Activated T-helper 17 cell treated with anti-CD3 and anti-CD28 coated beads, Interleukin-2, amount 50 U/mL, for 72 hours (primary cell): ENCODE measurements around the gene PTPRZ1. TPM values are rescaled to one million over a fixed set of nuclear protein-coding genes. Genes with fewer than 3 reads are reported as not detected.

Experiments used
- ATAC-seq: fragments of 150-1000 bp; cut with Tn5 transposase; replicated peaks from 2 replicates; pipeline ENCODE4 v1.10.0; 2021; ENCODE audit warnings: mild to moderate bottlenecking, moderate library complexity
- H3K27ac Mint-ChIP-seq: one replicate; pipeline ENCODE4 v1.8.0; 2022; ENCODE audit warnings: mixed read lengths
- H3K27me3 Mint-ChIP-seq: one replicate; pipeline ENCODE4 v1.8.0; 2022; ENCODE audit warnings: mixed read lengths
- H3K36me3 Mint-ChIP-seq: one replicate; pipeline ENCODE4 v1.8.0; 2022; ENCODE audit warnings: low read depth, mild to moderate bottlenecking, mixed read lengths
- H3K4me1 Mint-ChIP-seq: one replicate; pipeline ENCODE4 v1.8.0; 2022; ENCODE audit warnings: mixed read lengths
- H3K4me3 Mint-ChIP-seq: one replicate; pipeline ENCODE4 v1.8.0; 2022; ENCODE audit warnings: mild to moderate bottlenecking, mixed read lengths
- H3K9me3 Mint-ChIP-seq: one replicate; pipeline ENCODE4 v1.8.0; 2022; ENCODE audit warnings: mixed read lengths
- total RNA-seq, 2 donors: library from RNA; stranded (reverse); gene quantifications; one replicate each; pipeline ENCODE4 v1.2.3, GENCODE V29; 2022

PTPRZ1 gene
- total RNA-seq, 2 donors from 2014 or later = not detected

GRCh38 chr7:121916211-121916610, 43.2 kb downstream of the PTPRZ1 start:
- no peak overlapping the region for H3K4me3 Mint-ChIP-seq
- ATAC-seq = no peak
- H3K4me1 Mint-ChIP-seq = no peaks in the 10 kb centered on the region
- H3K27me3 Mint-ChIP-seq = no peaks in the 10 kb centered on the region
- no peaks in the 10 kb centered on the region for H3K36me3 Mint-ChIP-seq
- H3K9me3 Mint-ChIP-seq = no peaks in the 10 kb centered on the region
- no peak overlapping the region for H3K27ac Mint-ChIP-seq

- Mint-ChIP-seq H3K9me3 (no peaks in the 10 kb centered on the region), H3K36me3 (no peaks in the 10 kb centered on the region), H3K4me1 (no peaks in the 10 kb centered on the region), H3K27me3 (no peaks in the 10 kb centered on the region), H3K27ac (no peak overlapping the region), H3K4me3 (no peak overlapping the region)
- no peak for ATAC-seq
Measured at GRCh38 chr7:121919986-121920385, 47.0 kb downstream of the PTPRZ1 start.

GRCh38 chr7:121924269-121925186, 51.6 kb downstream of the PTPRZ1 start:
- ATAC-seq = no peak
- Mint-ChIP-seq H3K4me1 (no peaks in the 10 kb centered on the region), H3K27ac (no peak overlapping the region), H3K4me3 (no peak overlapping the region), H3K36me3 (no peaks in the 10 kb centered on the region), H3K9me3 (no peaks in the 10 kb centered on the region), H3K27me3 (no peaks in the 10 kb centered on the region)

GRCh38 chr7:121931149-121931902, 58.4 kb downstream of the PTPRZ1 start:
- Mint-ChIP-seq H3K9me3 (no peaks in the 10 kb centered on the region), H3K36me3 (no peaks in the 10 kb centered on the region), H3K27me3 (no peaks in the 10 kb centered on the region), H3K4me1 (no peaks in the 10 kb centered on the region), H3K27ac (no peak overlapping the region), H3K4me3 (no peak overlapping the region)
- ATAC-seq = no peak

- ATAC-seq = no peak
- H3K27ac Mint-ChIP-seq = no peak overlapping the region
- H3K36me3 Mint-ChIP-seq = no peaks in the 10 kb centered on the region
- H3K4me1 Mint-ChIP-seq = no peaks in the 10 kb centered on the region
- H3K4me3 Mint-ChIP-seq = no peak overlapping the region
- H3K9me3 Mint-ChIP-seq = no peaks in the 10 kb centered on the region
- H3K27me3 Mint-ChIP-seq = no peaks in the 10 kb centered on the region
Measured at GRCh38 chr7:121932768-121933167, 59.8 kb downstream of the PTPRZ1 start.

GRCh38 chr7:121936951-121937623, 64.1 kb downstream of the PTPRZ1 start:
- Mint-ChIP-seq H3K36me3 (no peaks in the 10 kb centered on the region), H3K4me3 (no peak overlapping the region), H3K27ac (no peak overlapping the region), H3K27me3 (no peaks in the 10 kb centered on the region), H3K4me1 (no peaks in the 10 kb centered on the region), H3K9me3 (no peaks in the 10 kb centered on the region)
- ATAC-seq = no peak

GRCh38 chr7:121938429-121938996, 65.6 kb downstream of the PTPRZ1 start:
- no peak overlapping the region for H3K27ac Mint-ChIP-seq
- H3K36me3 Mint-ChIP-seq = no peaks in the 10 kb centered on the region
- ATAC-seq = no peak
- no peaks in the 10 kb centered on the region for H3K4me1 Mint-ChIP-seq
- H3K27me3 Mint-ChIP-seq = no peaks in the 10 kb centered on the region
- no peak overlapping the region for H3K4me3 Mint-ChIP-seq
- H3K9me3 Mint-ChIP-seq = no peaks in the 10 kb centered on the region

GRCh38 chr7:121940918-121941317, 68.0 kb downstream of the PTPRZ1 start:
- no peaks in the 10 kb centered on the region for H3K4me1 Mint-ChIP-seq
- no peak overlapping the region for H3K4me3 Mint-ChIP-seq
- no peaks in the 10 kb centered on the region for H3K36me3 Mint-ChIP-seq
- ATAC-seq = no peak
- no peak overlapping the region for H3K27ac Mint-ChIP-seq
- no peaks in the 10 kb centered on the region for H3K9me3 Mint-ChIP-seq
- H3K27me3 Mint-ChIP-seq = no peaks in the 10 kb centered on the region

GRCh38 chr7:121941830-121942229, 68.9 kb downstream of the PTPRZ1 start:
- Mint-ChIP-seq H3K27me3 (no peaks in the 10 kb centered on the region), H3K36me3 (no peaks in the 10 kb centered on the region), H3K9me3 (no peaks in the 10 kb centered on the region), H3K4me3 (no peak overlapping the region), H3K27ac (no peak overlapping the region), H3K4me1 (no peaks in the 10 kb centered on the region)
- ATAC-seq = no peak

GRCh38 chr7:121945066-121945465, 72.1 kb downstream of the PTPRZ1 start:
- ATAC-seq = no peak
- no peak overlapping the region for H3K27ac Mint-ChIP-seq
- no peaks in the 10 kb centered on the region for H3K9me3 Mint-ChIP-seq
- no peak overlapping the region for H3K4me3 Mint-ChIP-seq
- no peaks in the 10 kb centered on the region for H3K4me1 Mint-ChIP-seq
- H3K36me3 Mint-ChIP-seq = no peaks in the 10 kb centered on the region
- H3K27me3 Mint-ChIP-seq = peaks cover 3% of the 10 kb centered on the region

- H3K27me3 Mint-ChIP-seq = peaks cover 3% of the 10 kb centered on the region
- H3K9me3 Mint-ChIP-seq = no peaks in the 10 kb centered on the region
- H3K36me3 Mint-ChIP-seq = no peaks in the 10 kb centered on the region
- H3K27ac Mint-ChIP-seq = no peak overlapping the region
- H3K4me3 Mint-ChIP-seq = no peak overlapping the region
- no peaks in the 10 kb centered on the region for H3K4me1 Mint-ChIP-seq
- no peak for ATAC-seq
Measured at GRCh38 chr7:121945480-121946236, 72.7 kb downstream of the PTPRZ1 start.

- peaks cover 6% of the 10 kb centered on the region for H3K27me3 Mint-ChIP-seq
- H3K9me3 Mint-ChIP-seq = no peaks in the 10 kb centered on the region
- H3K36me3 Mint-ChIP-seq = no peaks in the 10 kb centered on the region
Measured at GRCh38 chr7:121953164-121953563, 80.2 kb downstream of the PTPRZ1 start.

GRCh38 chr7:121953601-121954000, 80.6 kb downstream of the PTPRZ1 start:
- Mint-ChIP-seq H3K4me1 (no peaks in the 10 kb centered on the region), H3K27me3 (peaks cover 6% of the 10 kb centered on the region), H3K36me3 (no peaks in the 10 kb centered on the region), H3K4me3 (no peak overlapping the region), H3K27ac (no peak overlapping the region), H3K9me3 (no peaks in the 10 kb centered on the region)
- no peak for ATAC-seq

More at GRCh38 chr7:121953164-121953563, 80.2 kb downstream of the PTPRZ1 start:
- no peak overlapping the region for H3K4me3 Mint-ChIP-seq
- ATAC-seq = no peak
- no peaks in the 10 kb centered on the region for H3K4me1 Mint-ChIP-seq
- H3K27ac Mint-ChIP-seq = no peak overlapping the region

- no peaks in the 10 kb centered on the region for H3K36me3 Mint-ChIP-seq
- H3K9me3 Mint-ChIP-seq = no peaks in the 10 kb centered on the region
- no peak for ATAC-seq
- H3K4me3 Mint-ChIP-seq = no peak overlapping the region
- H3K27me3 Mint-ChIP-seq = peaks cover 3% of the 10 kb centered on the region
- no peak overlapping the region for H3K27ac Mint-ChIP-seq
- H3K4me1 Mint-ChIP-seq = no peaks in the 10 kb centered on the region
Measured at GRCh38 chr7:121954803-121955202, 81.8 kb downstream of the PTPRZ1 start.
